ENCODE data around the gene CBFA2T3. TPM values are rescaled to one million over a fixed set of nuclear protein-coding genes. Genes with fewer than 3 reads are reported as not detected.

CBFA2T3 gene
- total and polyA plus RNA-seq, 4 donors: 4.7 to 11.8 (median 6.6) TPM

GRCh38 chr16:88899901-88900661, 76.9 kb downstream of the CBFA2T3 start:
- DNase-seq (peak; percentile 78 to 80 (median 79)), ATAC-seq (ENCODE audit: insufficient read depth, low FRiP score) (no peak)
- Histone ChIP-seq H3K9me3 (ENCODE audit: control insufficient read depth in 4 of 4, insufficient read depth in 3 of 4, low read length in 3 of 4) (no peaks in the 10 kb centered on the region), H3K27ac (ENCODE audit: low read depth in 1 of 2, low read length in 1 of 2) (peak overlapping the region in 1 of 2 donors; percentile 27), H3K9ac (ENCODE audit: insufficient read depth in 1 of 2, low read length in 2 of 2) (no peak overlapping the region), H3K4me3 (no peak overlapping the region), H3K4me1 (ENCODE audit: control insufficient read depth in 5 of 5, insufficient read depth in 5 of 5, low read length in 5 of 5) (peaks cover 0 to 27% (median 6%) of the 10 kb centered on the region in 5 donors), H3K27me3 (ENCODE audit: control insufficient read depth in 3 of 3, insufficient read depth in 3 of 3, low read length in 2 of 3) (no peaks in the 10 kb centered on the region), H3K36me3 (ENCODE audit: control insufficient read depth in 4 of 4, insufficient read depth in 4 of 4, low read length in 4 of 4) (peaks cover 0 to 12% (median 0%) of the 10 kb centered on the region in 4 donors)
- WGBS, 2 donors: 81 to 85% methylated on average over 41 of the region's 41 CpGs
- no peak for TF ChIP-seq CTCF (IDR thresholded peaks at IDR 0.05; ENCODE audit: control extremely low read depth, extremely low read depth)

- Histone ChIP-seq H3K27me3 (ENCODE audit: control insufficient read depth in 3 of 3, insufficient read depth in 3 of 3, low read length in 2 of 3) (no peaks in the 10 kb centered on the region), H3K9ac (ENCODE audit: insufficient read depth in 1 of 2, low read length in 2 of 2) (no peak overlapping the region), H3K36me3 (ENCODE audit: control insufficient read depth in 4 of 4, insufficient read depth in 4 of 4, low read length in 4 of 4) (peaks cover 0 to 12% (median 0%) of the 10 kb centered on the region in 4 donors), H3K9me3 (ENCODE audit: control insufficient read depth in 4 of 4, insufficient read depth in 3 of 4, low read length in 3 of 4) (no peaks in the 10 kb centered on the region), H3K27ac (ENCODE audit: low read depth in 1 of 2, low read length in 1 of 2) (no peak overlapping the region), H3K4me1 (ENCODE audit: control insufficient read depth in 5 of 5, insufficient read depth in 5 of 5, low read length in 5 of 5) (peaks cover 0 to 27% (median 4%) of the 10 kb centered on the region in 5 donors), H3K4me3 (no peak overlapping the region)
- WGBS, 2 donors: 91 to 92% methylated on average over 34 of the region's 34 CpGs
- DNase-seq (no peak), ATAC-seq (ENCODE audit: insufficient read depth, low FRiP score) (no peak)
- no peak for TF ChIP-seq CTCF (IDR thresholded peaks at IDR 0.05; ENCODE audit: control extremely low read depth, extremely low read depth)
These were observed 79.1 kb downstream of the CBFA2T3 start for GRCh38 chr16:88897696-88898425.

GRCh38 chr16:88896238-88897070, 80.6 kb downstream of the CBFA2T3 start:
- no peaks in the 10 kb centered on the region for H3K27me3 ChIP-seq (ENCODE audit: control insufficient read depth in 3 of 3, insufficient read depth in 3 of 3, low read length in 2 of 3)
- ATAC-seq (ENCODE audit: insufficient read depth, low FRiP score): no peak
- no peak overlapping the region for H3K4me3 ChIP-seq
- H3K4me1 ChIP-seq (ENCODE audit: control insufficient read depth in 5 of 5, insufficient read depth in 5 of 5, low read length in 5 of 5): peaks cover 0 to 25% (median 4%) of the 10 kb centered on the region in 5 donors
- no peak for TF ChIP-seq CTCF (IDR thresholded peaks at IDR 0.05; ENCODE audit: control extremely low read depth, extremely low read depth)
- no peak overlapping the region for H3K9ac ChIP-seq (ENCODE audit: insufficient read depth in 1 of 2, low read length in 2 of 2)
- no peaks in the 10 kb centered on the region for H3K9me3 ChIP-seq (ENCODE audit: control insufficient read depth in 4 of 4, insufficient read depth in 3 of 4, low read length in 3 of 4)
- no peak overlapping the region for H3K27ac ChIP-seq (ENCODE audit: low read depth in 1 of 2, low read length in 1 of 2)
- 91 to 95% methylated on average over 57 of the region's 57 CpGs for WGBS, 2 donors
- peaks cover 0 to 17% (median 0%) of the 10 kb centered on the region in 4 donors for H3K36me3 ChIP-seq (ENCODE audit: control insufficient read depth in 4 of 4, insufficient read depth in 4 of 4, low read length in 4 of 4)
- DNase-seq: no peak
